Mononuclear cell (primary cell): Measurements from ENCODE around the gene AIP. TPM values are rescaled to one million over a fixed set of nuclear protein-coding genes. Genes with fewer than 3 reads are reported as not detected.

Source experiments
- H3K27me3 ChIP-seq: 2 replicates; pipeline ENCODE4 v1.6.0; 2011; ENCODE audit warnings: low read length, control low read depth; ENCODE audit not compliant: insufficient read depth
- H3K4me1 ChIP-seq: 2 replicates; pipeline ENCODE4 v1.5.1; 2011; ENCODE audit warnings: mild to moderate bottlenecking, low read length, control low read depth; ENCODE audit not compliant: insufficient read depth
- H3K4me3 ChIP-seq: 2 replicates; pipeline ENCODE4 v1.5.1; 2011; ENCODE audit warnings: mild to moderate bottlenecking, low read length, moderate library complexity
- H3K9me3 ChIP-seq: 2 replicates; pipeline ENCODE4 v1.5.1; 2011; ENCODE audit warnings: low read depth, mild to moderate bottlenecking, control low read depth, low read length
- total RNA-seq: library from RNA; depleted of rRNA; stranded (reverse); fragments of >200 nt; gene quantifications from one replicate; pipeline ENCODE4 v1.2.3, GENCODE V29; 2012

AIP gene
- total RNA-seq, 1 donor, result 77.2 TPM

GRCh38 chr11:67517784-67518552 is 35.1 kb downstream of the AIP start:
- no peaks in the 10 kb centered on the region for H3K9me3 ChIP-seq
- no peak overlapping the region for H3K4me3 ChIP-seq
- no peaks in the 10 kb centered on the region for H3K27me3 ChIP-seq
- H3K4me1 ChIP-seq, result no peaks in the 10 kb centered on the region

DNA sequence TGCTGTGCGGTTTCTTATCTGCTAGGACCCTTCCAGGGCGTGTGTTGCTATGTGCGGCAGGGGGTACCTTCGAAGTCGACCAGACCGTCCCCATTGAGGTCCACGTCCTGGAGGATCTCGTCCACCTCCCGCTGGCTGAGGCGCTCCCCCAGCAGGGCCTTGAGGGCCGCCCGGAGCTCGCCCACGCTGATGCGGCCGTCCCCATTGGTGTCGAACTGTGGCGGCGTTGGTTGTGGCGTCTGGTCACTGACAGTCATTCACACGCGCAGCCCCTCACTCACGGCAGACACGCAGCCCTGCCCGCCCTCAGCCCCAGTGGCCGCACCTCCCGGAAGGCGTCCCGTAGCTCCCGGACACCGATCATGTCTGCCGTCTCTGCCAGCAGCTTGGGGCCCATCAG is 36.9 kb downstream of the AIP start:
- no peaks in the 10 kb centered on the region for H3K27me3 ChIP-seq
- H3K4me3 ChIP-seq, result no peak overlapping the region
- H3K4me1 ChIP-seq, result no peaks in the 10 kb centered on the region
- no peaks in the 10 kb centered on the region for H3K9me3 ChIP-seq

- H3K9me3 ChIP-seq, result no peaks in the 10 kb centered on the region
- H3K27me3 ChIP-seq, result no peaks in the 10 kb centered on the region
- no peak overlapping the region for H3K4me3 ChIP-seq
These were observed 38.3 kb downstream of the AIP start for GRCh38 chr11:67520856-67521824.

GRCh38 chr11:67521924-67522323 is 39.1 kb downstream of the AIP start:
- no peak overlapping the region for H3K4me3 ChIP-seq
- H3K4me1 ChIP-seq, result no peaks in the 10 kb centered on the region
- no peaks in the 10 kb centered on the region for H3K27me3 ChIP-seq
- H3K9me3 ChIP-seq, result no peaks in the 10 kb centered on the region

More at GRCh38 chr11:67520856-67521824, 38.3 kb downstream of the AIP start:
- H3K4me1 ChIP-seq, result no peaks in the 10 kb centered on the region

DNA sequence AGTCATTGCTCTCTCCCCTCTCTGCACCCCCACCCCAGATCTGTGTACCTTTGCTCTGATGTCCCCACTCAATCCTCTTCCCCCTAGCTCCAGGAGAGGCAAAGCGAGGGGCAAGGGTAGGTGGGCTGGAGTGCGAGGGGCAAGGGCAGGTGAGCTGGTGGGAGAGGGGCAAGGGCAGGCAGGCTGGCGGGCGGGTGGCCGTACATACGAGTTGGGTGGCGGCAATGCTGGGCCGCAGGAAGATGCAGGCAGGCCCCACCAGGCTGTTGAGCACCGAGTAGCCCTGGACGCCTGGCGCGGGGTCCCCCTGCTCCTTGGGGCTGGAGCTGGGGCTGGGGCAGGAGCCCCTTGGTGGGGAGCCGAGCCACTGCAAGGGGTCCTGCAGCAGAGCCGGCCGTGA is 39.5 kb downstream of the AIP start:
- Histone ChIP-seq H3K9me3 (no peaks in the 10 kb centered on the region), H3K4me1 (no peaks in the 10 kb centered on the region), H3K4me3 (no peak overlapping the region), H3K27me3 (no peaks in the 10 kb centered on the region)

- no peaks in the 10 kb centered on the region for H3K9me3 ChIP-seq
- H3K4me3 ChIP-seq, result no peak within 1 kb of the TSS
- H3K27me3 ChIP-seq, result no peaks in the 10 kb centered on the region
- H3K4me1 ChIP-seq, result no peaks in the 10 kb centered on the region
These were observed 40.2 kb downstream of the AIP start, which contains the start of gene CABP2 for GRCh38 chr11:67522844-67523555. Gene CABP2, minus strand, starts transcription at chr11:67523446. Its CDS starts 120 bp downstream, at chr11:67523326.

- Histone ChIP-seq H3K9me3 (no peaks in the 10 kb centered on the region), H3K4me3 (no peak overlapping the region), H3K27me3 (no peaks in the 10 kb centered on the region), H3K4me1 (no peaks in the 10 kb centered on the region)
These were observed 41.0 kb downstream of the AIP start for GRCh38 chr11:67523556-67524479.

- Histone ChIP-seq H3K27me3 (no peaks in the 10 kb centered on the region), H3K9me3 (no peaks in the 10 kb centered on the region), H3K4me3 (no peak overlapping the region), H3K4me1 (peaks cover 2% of the 10 kb centered on the region)
These were observed 41.6 kb downstream of the AIP start for GRCh38 chr11:67524480-67524808.

DNA sequence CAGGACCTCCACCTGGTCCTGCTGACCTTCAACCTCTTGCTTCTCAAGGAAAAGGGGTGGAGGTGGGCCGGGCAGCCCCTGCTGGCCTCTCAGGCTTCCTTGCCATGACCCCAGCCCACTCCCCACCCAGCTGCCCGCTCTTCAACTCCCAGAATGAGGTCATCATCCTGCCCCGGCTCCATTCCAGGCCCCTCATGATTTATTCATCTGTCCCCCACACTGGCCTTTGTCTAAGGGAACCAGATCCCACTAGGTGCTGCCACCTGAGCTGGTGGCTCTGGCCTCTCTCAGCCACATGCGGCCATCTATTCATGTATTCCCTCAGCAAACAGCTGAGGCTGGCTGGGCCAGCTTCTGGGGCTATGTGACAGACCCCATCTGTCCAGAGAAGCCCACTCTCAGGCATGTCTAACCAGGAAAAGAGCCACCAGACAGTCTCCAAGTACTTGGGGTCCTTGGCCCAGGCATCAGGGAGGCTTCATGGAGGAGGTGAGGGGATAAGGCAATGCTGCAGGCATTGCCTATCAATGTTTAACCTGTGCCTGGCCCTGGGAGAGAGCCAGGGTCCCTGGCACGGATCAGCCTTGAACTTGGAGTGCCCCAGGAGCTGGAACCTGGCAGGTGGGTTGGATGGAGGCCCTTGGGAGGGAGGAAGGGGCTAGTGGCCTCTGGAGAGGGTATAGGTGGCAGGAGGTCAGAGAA is 42.6 kb downstream of the AIP start:
- Histone ChIP-seq H3K4me1 (peaks cover 6% of the 10 kb centered on the region), H3K4me3 (no peak overlapping the region), H3K27me3 (no peaks in the 10 kb centered on the region), H3K9me3 (no peaks in the 10 kb centered on the region)

DNA sequence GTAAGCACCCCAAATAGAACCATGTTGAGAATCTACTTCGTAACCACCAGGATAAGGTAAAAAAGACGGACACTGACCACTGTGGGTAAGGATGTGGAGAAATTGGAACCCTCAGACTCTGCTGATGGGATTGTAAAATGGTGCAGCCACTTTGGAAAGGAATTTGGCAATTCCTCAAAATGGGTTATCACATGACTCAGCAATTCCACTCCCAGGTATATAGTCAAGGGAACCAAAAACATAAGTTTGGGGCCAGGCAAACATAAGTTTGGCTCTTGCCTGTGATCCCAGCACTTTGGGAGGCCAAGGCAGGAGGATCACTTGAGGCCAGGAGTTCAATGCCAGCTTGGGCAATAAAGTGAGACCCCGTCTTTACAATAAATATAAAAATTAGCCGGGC is 45.5 kb downstream of the AIP start:
- H3K4me3 ChIP-seq, result no peak overlapping the region
- no peaks in the 10 kb centered on the region for H3K27me3 ChIP-seq
- H3K9me3 ChIP-seq, result no peaks in the 10 kb centered on the region
- peaks cover 6% of the 10 kb centered on the region for H3K4me1 ChIP-seq

GRCh38 chr11:67530282-67530592 is 47.4 kb downstream of the AIP start:
- H3K4me1 ChIP-seq, result peaks cover 6% of the 10 kb centered on the region

DNA sequence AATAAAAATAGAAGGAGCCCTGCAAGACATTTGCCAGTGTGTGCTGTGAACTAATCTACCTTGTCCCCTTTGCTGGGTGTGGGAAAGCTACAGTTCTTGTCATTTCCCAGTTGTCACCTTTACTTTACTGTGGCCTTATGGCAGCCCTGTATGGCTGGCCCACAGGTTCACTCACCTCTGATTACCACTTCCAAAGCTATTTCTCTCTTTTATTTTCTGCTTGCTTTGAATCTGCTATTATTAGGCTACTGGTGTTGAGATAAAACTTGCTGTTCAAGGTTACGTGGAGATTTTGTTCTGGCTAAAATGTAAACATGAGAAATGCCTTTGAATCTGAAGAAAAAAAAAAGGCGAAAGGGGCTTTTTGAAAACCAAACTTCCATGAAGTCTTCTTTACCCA is 50.1 kb downstream of the AIP start:
- Histone ChIP-seq H3K4me3 (no peak overlapping the region), H3K4me1 (peaks cover 6% of the 10 kb centered on the region), H3K9me3 (peaks cover 13% of the 10 kb centered on the region), H3K27me3 (no peaks in the 10 kb centered on the region)

More at GRCh38 chr11:67530282-67530592, 47.4 kb downstream of the AIP start:
- Histone ChIP-seq H3K4me3 (no peak overlapping the region), H3K9me3 (peaks cover 13% of the 10 kb centered on the region), H3K27me3 (no peaks in the 10 kb centered on the region)

DNA sequence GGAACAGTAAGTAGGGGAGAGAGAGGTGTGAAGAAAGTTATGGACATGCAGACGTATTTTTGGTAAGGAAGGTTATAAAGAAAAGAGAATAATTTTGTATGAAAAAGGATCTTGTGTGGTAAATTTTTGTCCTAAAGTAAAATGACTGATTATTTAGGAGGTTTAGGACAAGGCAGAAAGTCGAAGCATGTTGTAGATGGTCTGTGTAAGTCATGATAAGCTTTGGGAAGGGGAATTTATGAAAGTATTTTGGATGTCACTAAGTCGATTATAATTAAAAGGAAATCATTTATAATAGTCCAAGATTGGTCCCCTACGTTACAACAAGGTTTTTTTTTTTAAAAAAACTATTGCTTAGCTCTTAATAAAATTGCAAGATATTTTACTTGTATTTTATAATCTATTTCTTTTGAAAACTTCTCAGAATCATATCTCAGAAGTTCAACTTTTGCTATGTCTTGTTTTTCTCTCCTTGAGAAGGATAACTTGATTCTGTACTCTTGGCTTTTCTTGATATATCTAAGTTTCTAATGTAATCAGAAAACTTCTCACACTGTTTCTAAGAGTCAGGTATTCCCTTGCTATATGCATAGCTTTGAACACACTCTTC is 51.3 kb downstream of the AIP start:
- H3K4me1 ChIP-seq, result peaks cover 6% of the 10 kb centered on the region

More for the DNA sequence above, 51.3 kb downstream of the AIP start:
- H3K4me3 ChIP-seq, result no peak overlapping the region
- H3K9me3 ChIP-seq, result peaks cover 13% of the 10 kb centered on the region
- no peaks in the 10 kb centered on the region for H3K27me3 ChIP-seq
